Panc1 (cell line): ENCODE results near the gene IL17RE.

Experiments used
- TCF7L2 ChIP-seq: IDR thresholded peaks from 2 replicates; pipeline ENCODE4 v1.6.1; 2011; ENCODE audit warnings: mild to moderate bottlenecking, low read depth, low read length, inconsistent platforms
- TF ChIP-seq, protein P1 (sequence below): fragments of 450-650 bp; IDR thresholded peaks from 2 replicates; pipeline ENCODE4 v1.5.1; 2017; ENCODE audit warnings: mild to moderate bottlenecking

DNA sequence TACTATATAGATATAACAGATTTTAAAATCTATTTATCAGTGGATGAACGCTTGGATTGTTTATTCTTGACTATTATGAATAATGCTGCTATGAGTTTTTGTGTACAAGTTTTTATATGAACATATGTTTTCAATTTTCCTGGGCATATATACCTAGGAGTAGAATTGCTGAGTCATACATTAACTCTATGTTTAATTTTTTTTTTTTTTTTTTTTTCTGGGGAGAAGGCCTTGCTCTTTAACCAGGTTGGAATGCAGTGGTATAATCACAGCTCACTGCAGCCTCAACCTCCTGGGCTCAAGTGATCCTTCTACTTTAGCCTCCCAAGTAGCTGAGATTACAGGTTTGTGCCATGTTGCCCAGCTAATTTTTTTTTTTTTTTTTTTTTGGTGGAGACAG lies 31.7 kb upstream of the IL17RE start:
- TF ChIP-seq, protein P1, sequence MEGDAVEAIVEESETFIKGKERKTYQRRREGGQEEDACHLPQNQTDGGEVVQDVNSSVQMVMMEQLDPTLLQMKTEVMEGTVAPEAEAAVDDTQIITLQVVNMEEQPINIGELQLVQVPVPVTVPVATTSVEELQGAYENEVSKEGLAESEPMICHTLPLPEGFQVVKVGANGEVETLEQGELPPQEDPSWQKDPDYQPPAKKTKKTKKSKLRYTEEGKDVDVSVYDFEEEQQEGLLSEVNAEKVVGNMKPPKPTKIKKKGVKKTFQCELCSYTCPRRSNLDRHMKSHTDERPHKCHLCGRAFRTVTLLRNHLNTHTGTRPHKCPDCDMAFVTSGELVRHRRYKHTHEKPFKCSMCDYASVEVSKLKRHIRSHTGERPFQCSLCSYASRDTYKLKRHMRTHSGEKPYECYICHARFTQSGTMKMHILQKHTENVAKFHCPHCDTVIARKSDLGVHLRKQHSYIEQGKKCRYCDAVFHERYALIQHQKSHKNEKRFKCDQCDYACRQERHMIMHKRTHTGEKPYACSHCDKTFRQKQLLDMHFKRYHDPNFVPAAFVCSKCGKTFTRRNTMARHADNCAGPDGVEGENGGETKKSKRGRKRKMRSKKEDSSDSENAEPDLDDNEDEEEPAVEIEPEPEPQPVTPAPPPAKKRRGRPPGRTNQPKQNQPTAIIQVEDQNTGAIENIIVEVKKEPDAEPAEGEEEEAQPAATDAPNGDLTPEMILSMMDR, result no peak
- no peak for TF ChIP-seq TCF7L2
